A549 (cell line): ENCODE results near the gene FOXM1.

Source experiments
- MYC ChIP-seq: IDR thresholded peaks from 2 replicates; pipeline ENCODE4 v1.6.1; 2012; ENCODE audit warnings: mild to moderate bottlenecking, inconsistent platforms, low read length, improper control_type of control experiment, borderline replicate concordance
- NPAS2 ChIP-seq: fragments of 250-450 bp; sonication (Bioruptor Pico); IDR thresholded peaks from 2 replicates; pipeline ENCODE4 v1.8.0; 2022; ENCODE audit warnings: mild to moderate bottlenecking, moderate library complexity, borderline replicate concordance
- POLR2A ChIP-seq: IDR thresholded peaks from 2 replicates; pipeline ENCODE4 v1.6.1; 2012; ENCODE audit warnings: mild to moderate bottlenecking, low read length
- SMC3 ChIP-seq: fragments of >200 bp; sonication (Bioruptor Twin); formaldehyde crosslinking; IDR thresholded peaks from 3 replicates; pipeline ENCODE4 v1.6.1; 2018; ENCODE audit warnings: inconsistent platforms
- TF ChIP-seq, protein P1 (sequence below): fragments of >200 bp; sonication (Bioruptor Twin); formaldehyde crosslinking; IDR thresholded peaks from 3 replicates; pipeline ENCODE4 v1.5.1; 2016

- TF ChIP-seq SMC3 (no peak), POLR2A (no peak), NPAS2 (CRISPR knock-in tag) (no peak), MYC (no peak)
- TF ChIP-seq, protein P1, sequence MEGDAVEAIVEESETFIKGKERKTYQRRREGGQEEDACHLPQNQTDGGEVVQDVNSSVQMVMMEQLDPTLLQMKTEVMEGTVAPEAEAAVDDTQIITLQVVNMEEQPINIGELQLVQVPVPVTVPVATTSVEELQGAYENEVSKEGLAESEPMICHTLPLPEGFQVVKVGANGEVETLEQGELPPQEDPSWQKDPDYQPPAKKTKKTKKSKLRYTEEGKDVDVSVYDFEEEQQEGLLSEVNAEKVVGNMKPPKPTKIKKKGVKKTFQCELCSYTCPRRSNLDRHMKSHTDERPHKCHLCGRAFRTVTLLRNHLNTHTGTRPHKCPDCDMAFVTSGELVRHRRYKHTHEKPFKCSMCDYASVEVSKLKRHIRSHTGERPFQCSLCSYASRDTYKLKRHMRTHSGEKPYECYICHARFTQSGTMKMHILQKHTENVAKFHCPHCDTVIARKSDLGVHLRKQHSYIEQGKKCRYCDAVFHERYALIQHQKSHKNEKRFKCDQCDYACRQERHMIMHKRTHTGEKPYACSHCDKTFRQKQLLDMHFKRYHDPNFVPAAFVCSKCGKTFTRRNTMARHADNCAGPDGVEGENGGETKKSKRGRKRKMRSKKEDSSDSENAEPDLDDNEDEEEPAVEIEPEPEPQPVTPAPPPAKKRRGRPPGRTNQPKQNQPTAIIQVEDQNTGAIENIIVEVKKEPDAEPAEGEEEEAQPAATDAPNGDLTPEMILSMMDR, result no peak
These were observed 65.2 kb downstream of the FOXM1 start for GRCh38 chr12:2811801-2812200.
